ENCODE data around the gene FOSB. TPM values are rescaled to one million over a fixed set of nuclear protein-coding genes. Genes with fewer than 3 reads are reported as not detected.
A peak's percentile ranks its signal among the peaks of the same experiment; 100 is the strongest.

FOSB gene
- total and polyA plus RNA-seq, 9 of the 15 experiments (the other 6 are each of a cell fraction or from before 2014, with no cell fraction given), result 0.11 to 2.7 (median 0.73) TPM

- Histone ChIP-seq H2AFZ (ENCODE audit: low read depth, low read length) (peak overlapping the region; percentile 53; the same call in 1 of the 2 replicates), H3K36me3 (ENCODE audit: control insufficient read depth, insufficient read depth, low read length) (no peaks in the 10 kb centered on the region), H3K27me3 (ENCODE audit: control insufficient read depth in 2 of 2, insufficient read depth in 2 of 2, low read length in 2 of 2) (no peaks in the 10 kb centered on the region), H3K27ac (ENCODE audit: extremely low read depth, low read depth, low read length) (peak overlapping the region; percentile 81; the same call in 1 of the 3 replicates), H3K4me2 (ENCODE audit: insufficient read depth, low read length) (peak overlapping the region; percentile 14; the same call in 1 of the 2 replicates), H3K4me1 (replicated peaks in 1 of 2; ENCODE audit: control insufficient read depth in 2 of 2, insufficient read depth in 2 of 2, low read length in 2 of 2) (peaks cover 23 to 32% of the 10 kb centered on the region in 2 experiments), H3K9me3 (replicated peaks; ENCODE audit: control insufficient read depth, insufficient read depth, low read depth, low read length) (no peaks in the 10 kb centered on the region), H3K4me3 (no peak overlapping the region), H3K9ac (ENCODE audit: insufficient read depth in 1 of 2, low read depth in 2 of 2, low read length in 2 of 2) (peak overlapping the region; percentile 2 to 69; a peak in 1 of 4 replicates), H3K79me2 (ENCODE audit: control insufficient read depth, insufficient read depth, low read length) (no peaks in the 10 kb centered on the region), H4K20me1 (replicated peaks; ENCODE audit: control insufficient read depth, insufficient read depth, low read length) (no peaks in the 10 kb centered on the region), H3K9me1 (ENCODE audit: control insufficient read depth, insufficient read depth, low read length) (no peaks in the 10 kb centered on the region)
- POLR2A ChIA-PET, result interaction anchor here (1.0 to 1.6 kb wide), 3 partner anchors 9 to 24 kb away, joined by 3 to 6 read pairs (median 5); no protein-coding TSS in a partner anchor
- CTCF ChIA-PET (ENCODE audit: low intra/inter-chr PET ratio), result no interaction called here
- no peak for DNase-seq (ENCODE audit: extremely low read depth in 1 of 4, low spot score in 3 of 4)
- BruUV-seq (replicated peaks), result no TSS peak
- FAIRE-seq, result no peak
- WGBS (ENCODE audit: insufficient coverage, low coverage, missing lambda C conversion rate), result 54% methylated on average over 7 of the region's 7 CpGs
- TF ChIP-seq TFE3 (CRISPR knock-in tag; IDR thresholded peaks at IDR 0.05) (peak; percentile 94), ZNF134 (CRISPR knock-in tag; conservative IDR thresholded peaks at IDR 0.05) (no peak), RCOR1 (IDR thresholded peaks at IDR 0.05; ENCODE audit: borderline replicate concordance in 1 of 2, low read depth in 2 of 2, low read length in 2 of 2) (no peak), ARHGAP35 (IDR thresholded peaks at IDR 0.05; ENCODE audit: partially characterized antibody) (no peak), TCF3 (CRISPR knock-in tag; IDR thresholded peaks at IDR 0.05) (no peak), USF1 (CRISPR knock-in tag; IDR thresholded peaks at IDR 0.05) (peak; percentile 55), CBFA2T2 (conservative IDR thresholded peaks at IDR 0.05) (peak; percentile 39), BRF1 (IDR thresholded peaks at IDR 0.05; ENCODE audit: borderline replicate concordance, extremely low read depth, insufficient read length) (no peak), TOE1 (IDR thresholded peaks at IDR 0.05; ENCODE audit: borderline replicate concordance) (peak; percentile 79), TOE1 (CRISPR knock-in tag; IDR thresholded peaks at IDR 0.05; ENCODE audit: borderline replicate concordance, low read depth) (no peak), RAD51 (IDR thresholded peaks at IDR 0.05; ENCODE audit: borderline replicate concordance, low read depth) (peak; percentile 75; the same call in 1 of the 2 replicates), KAT8 (IDR thresholded peaks at IDR 0.05; ENCODE audit: low read depth) (no peak)
- ATAC-seq, result no peak
- in situ Hi-C loops (cut with MboI), result no loop called here
- intact Hi-C loops (cut with micrococcal nuclease), result no loop called here
Observed at GRCh38 chr19:45448887-45449299, 18.9 kb upstream of the FOSB start.
